Stomach smooth muscle (tissue), 2 donors: ENCODE measurements around the gene COL19A1.

Source experiments
- H3K27ac ChIP-seq: one replicate; pipeline ENCODE4 v1.7.0; 2013; ENCODE audit warnings: mild to moderate bottlenecking, low read length, inconsistent platforms
- H3K27me3 ChIP-seq, 2 donors: one replicate each; pipeline ENCODE4 v1.7.0; 2013; ENCODE audit warnings: low read length in 2 of 2; ENCODE audit not compliant: insufficient read depth in 2 of 2, control insufficient read depth in 1 of 2
- H3K36me3 ChIP-seq, 2 donors: one replicate each; pipeline ENCODE4 v1.7.0; 2013; ENCODE audit warnings: low read length in 2 of 2; ENCODE audit not compliant: control insufficient read depth in 2 of 2, insufficient read depth in 2 of 2
- H3K4me1 ChIP-seq: one replicate; pipeline ENCODE4 v1.7.0; 2013; ENCODE audit warnings: low read length; ENCODE audit not compliant: control insufficient read depth, insufficient read depth
- H3K4me3 ChIP-seq, 2 donors: one replicate each; pipeline ENCODE4 v1.7.0; 2013; ENCODE audit warnings: low read length in 2 of 2
- H3K9ac ChIP-seq, 2 donors: one replicate each; pipeline ENCODE4 v1.7.0; 2013; ENCODE audit warnings: low read length in 2 of 2, mild to moderate bottlenecking in 1 of 2
- H3K9me3 ChIP-seq, 2 donors: one replicate each; pipeline ENCODE4 v1.7.0; 2013; ENCODE audit warnings: low read length in 2 of 2; ENCODE audit not compliant: control insufficient read depth in 2 of 2
- donor health status: healthy.
- donor health status: Pancreatic carcinoma.

Gene COL19A1

DNA sequence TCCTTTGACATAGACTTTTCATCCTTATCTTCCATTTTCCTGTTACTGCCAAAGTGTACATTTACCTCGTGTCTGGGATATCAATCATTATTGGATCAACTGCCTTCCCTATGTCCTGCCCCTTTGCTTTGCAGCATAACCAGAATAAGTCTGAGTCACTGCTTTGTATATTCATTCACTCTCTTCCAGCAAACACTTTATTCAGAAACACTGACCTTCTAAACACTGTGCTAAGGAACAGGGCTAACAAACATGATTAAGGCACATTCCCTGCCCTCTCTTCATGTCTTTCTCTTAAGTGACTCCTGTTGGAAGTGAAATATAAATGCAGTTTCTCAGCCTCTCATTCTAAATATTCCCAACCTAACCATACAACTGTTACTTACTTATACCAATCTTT is 66.9 kb downstream of the COL19A1 start:
- H3K36me3 ChIP-seq = no peaks in the 10 kb centered on the region
- no peaks in the 10 kb centered on the region for H3K27me3 ChIP-seq
- H3K9me3 ChIP-seq = no peaks in the 10 kb centered on the region
- H3K27ac ChIP-seq = no peak overlapping the region
- H3K4me3 ChIP-seq = no peak overlapping the region
- no peak overlapping the region for H3K9ac ChIP-seq
- H3K4me1 ChIP-seq = no peaks in the 10 kb centered on the region

DNA sequence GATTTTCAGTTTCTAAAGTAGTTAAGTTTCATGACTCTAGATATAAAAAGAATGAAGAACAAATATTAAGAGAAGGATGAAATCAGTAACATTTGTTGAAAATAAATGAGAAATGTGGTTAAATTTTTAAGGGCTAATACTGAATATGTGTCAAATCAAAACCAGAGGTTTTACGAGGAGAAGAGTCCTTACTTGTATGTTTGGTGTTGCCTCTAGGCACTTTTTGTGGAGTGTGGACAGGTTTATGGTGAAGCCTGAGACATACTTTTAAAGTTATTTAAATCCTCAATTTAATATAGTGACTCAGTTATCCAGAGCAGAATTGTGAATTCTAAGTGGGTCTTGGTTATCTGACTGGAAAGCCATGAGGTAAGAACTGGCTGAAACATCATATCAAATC is 68.7 kb downstream of the COL19A1 start:
- no peaks in the 10 kb centered on the region for H3K36me3 ChIP-seq
- H3K9ac ChIP-seq = no peak overlapping the region
- H3K4me1 ChIP-seq = no peaks in the 10 kb centered on the region
- no peak overlapping the region for H3K27ac ChIP-seq
- H3K4me3 ChIP-seq = no peak overlapping the region
- no peaks in the 10 kb centered on the region for H3K27me3 ChIP-seq
- no peaks in the 10 kb centered on the region for H3K9me3 ChIP-seq

DNA sequence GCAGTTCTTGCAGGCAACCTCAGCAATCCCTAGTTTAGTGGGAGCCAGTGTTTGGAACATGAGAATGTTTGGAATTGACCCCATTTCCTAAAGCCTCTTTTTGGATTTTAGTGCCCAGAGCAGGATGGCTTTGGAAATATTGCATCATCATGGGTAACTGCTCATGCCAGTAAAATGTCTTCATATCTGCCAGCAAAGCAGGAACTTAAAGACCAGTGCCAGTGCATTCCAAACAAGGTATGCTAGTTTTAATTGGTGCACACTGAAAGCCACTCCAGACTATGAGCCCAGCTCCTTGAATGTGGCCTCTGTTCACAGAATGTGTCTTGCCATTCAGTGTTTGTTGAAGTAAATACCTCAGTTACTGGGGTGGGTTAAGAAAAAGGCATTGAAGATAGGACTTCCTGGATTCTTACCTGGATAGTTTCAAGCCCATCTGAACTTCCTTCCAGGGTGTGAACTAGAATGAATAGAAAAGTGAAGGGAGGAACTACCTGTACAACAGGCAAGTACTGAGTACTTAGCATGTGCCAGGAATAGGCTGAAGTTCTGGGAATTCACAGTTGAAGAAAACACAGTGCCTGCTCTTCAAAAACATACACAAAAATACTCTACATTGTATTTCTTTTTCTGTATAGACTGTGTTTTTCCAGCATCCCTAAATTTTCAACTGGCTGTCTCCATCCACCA is 70.5 kb downstream of the COL19A1 start:
- Histone ChIP-seq H3K4me1 (no peaks in the 10 kb centered on the region), H3K9me3 (no peaks in the 10 kb centered on the region), H3K36me3 (no peaks in the 10 kb centered on the region), H3K4me3 (no peak overlapping the region), H3K9ac (no peak overlapping the region), H3K27me3 (no peaks in the 10 kb centered on the region), H3K27ac (no peak overlapping the region)

DNA sequence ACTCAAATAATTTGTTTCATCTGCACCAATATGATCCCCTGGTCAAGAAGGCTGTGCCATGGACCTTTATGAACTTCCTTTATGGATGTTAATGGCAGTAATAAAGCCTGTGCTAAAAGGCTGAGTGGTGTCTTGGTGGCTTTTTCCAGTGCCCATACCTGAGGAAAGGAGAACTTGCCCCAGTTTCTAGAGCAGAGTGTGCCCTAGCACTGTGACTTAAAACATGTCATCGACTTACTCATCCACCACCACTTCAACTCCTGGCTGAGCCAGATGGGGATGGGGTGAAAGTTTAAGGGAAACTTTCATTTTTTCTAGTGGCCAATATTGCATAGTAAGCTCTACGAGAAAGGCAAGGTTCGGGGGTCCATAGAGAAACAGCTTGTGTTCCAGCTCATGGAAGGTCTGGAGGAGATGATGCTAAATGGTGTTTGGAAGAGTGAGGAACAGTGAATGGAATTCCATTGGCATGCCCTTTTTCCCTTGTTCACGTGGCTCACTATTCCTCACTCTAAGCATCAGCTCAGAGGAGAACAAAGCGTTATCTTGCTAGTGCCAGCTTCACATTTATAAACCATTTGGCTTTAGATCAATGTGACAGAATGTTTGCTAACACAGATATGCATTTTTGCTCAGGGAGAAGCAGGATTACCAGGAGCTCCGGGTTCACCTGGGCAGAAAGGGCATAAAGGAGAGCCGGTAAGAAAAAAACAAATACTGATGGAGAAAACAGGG is 71.2 kb downstream of the COL19A1 start:
- Histone ChIP-seq H3K36me3 (no peaks in the 10 kb centered on the region), H3K4me3 (no peak overlapping the region), H3K9ac (no peak overlapping the region), H3K27ac (no peak overlapping the region), H3K4me1 (no peaks in the 10 kb centered on the region), H3K27me3 (no peaks in the 10 kb centered on the region), H3K9me3 (no peaks in the 10 kb centered on the region)

DNA sequence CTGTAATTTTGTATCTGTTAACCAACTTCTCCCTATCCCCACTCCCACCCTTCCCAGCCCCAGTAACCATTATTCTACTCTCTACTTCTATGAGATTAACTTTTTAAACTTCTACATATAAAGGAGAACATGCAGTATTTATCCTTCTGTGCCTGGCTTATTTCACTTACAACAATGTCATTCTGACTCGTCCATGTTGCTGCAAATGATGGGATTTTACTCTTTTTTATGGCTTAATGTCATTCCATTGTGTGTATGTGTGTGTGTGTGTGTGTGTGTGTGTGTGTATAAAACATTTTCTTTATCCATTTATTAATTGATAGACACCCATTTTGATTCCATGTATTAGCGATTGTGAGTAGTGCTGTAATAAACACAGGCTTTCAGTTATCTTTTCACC is 76.1 kb downstream of the COL19A1 start:
- Histone ChIP-seq H3K36me3 (no peaks in the 10 kb centered on the region), H3K9me3 (no peaks in the 10 kb centered on the region), H3K27me3 (no peaks in the 10 kb centered on the region), H3K4me3 (no peak overlapping the region), H3K27ac (no peak overlapping the region), H3K9ac (no peak overlapping the region), H3K4me1 (no peaks in the 10 kb centered on the region)

DNA sequence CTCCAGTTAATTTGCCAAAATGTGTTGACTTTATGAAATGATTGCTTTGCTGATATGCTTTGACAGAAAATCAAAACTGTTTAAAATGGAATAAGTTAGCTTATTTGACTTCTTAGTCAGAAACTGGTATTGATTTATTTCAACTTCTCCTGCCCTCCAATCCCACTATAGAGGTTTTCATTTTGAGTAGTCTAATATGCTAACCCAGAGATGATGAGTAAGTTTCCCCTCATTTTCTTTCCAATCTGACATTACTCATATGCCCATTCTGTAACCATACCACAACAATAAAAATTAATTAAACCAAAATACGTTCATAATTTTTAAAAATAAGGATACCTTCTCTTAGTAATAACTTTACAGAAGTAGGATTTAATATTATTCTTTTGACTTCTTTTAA is 78.8 kb downstream of the COL19A1 start:
- H3K27me3 ChIP-seq = no peaks in the 10 kb centered on the region
- no peak overlapping the region for H3K4me3 ChIP-seq
- no peak overlapping the region for H3K9ac ChIP-seq
- no peaks in the 10 kb centered on the region for H3K36me3 ChIP-seq
- H3K27ac ChIP-seq = no peak overlapping the region
- H3K4me1 ChIP-seq = no peaks in the 10 kb centered on the region
- no peaks in the 10 kb centered on the region for H3K9me3 ChIP-seq

DNA sequence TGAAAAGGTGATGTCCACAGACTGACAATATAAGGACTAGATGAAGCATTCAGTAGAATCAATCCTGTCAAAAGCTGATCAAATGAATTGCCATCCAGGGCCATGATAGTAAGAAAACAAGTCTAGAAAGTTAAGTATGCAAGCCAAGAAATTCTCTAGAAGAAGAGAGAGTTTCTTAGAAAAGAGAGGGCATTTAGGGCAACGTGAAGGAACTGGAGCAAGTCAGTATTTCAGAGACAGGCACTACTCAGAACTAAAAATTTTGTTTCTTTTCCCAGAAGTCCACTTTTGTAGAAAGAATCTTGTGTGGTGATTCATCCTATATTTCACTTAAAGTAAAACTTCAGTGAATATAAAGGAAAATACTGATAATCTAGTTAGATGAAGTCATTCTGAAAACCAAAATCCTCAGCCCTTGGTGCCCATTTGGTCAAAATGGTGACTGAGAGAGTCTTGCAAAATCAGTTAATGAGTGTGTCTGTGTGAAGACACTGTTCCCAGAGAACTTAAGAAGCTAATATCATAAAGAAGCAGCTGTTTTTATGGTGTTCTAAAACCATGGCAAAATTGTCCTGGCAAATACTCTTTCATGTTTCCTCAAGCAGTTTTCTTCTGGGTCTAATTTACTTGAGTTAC is 82.2 kb downstream of the COL19A1 start:
- Histone ChIP-seq H3K27me3 (no peaks in the 10 kb centered on the region), H3K27ac (no peak overlapping the region), H3K36me3 (no peaks in the 10 kb centered on the region), H3K4me3 (no peak overlapping the region), H3K4me1 (no peaks in the 10 kb centered on the region), H3K9me3 (no peaks in the 10 kb centered on the region), H3K9ac (no peak overlapping the region)

DNA sequence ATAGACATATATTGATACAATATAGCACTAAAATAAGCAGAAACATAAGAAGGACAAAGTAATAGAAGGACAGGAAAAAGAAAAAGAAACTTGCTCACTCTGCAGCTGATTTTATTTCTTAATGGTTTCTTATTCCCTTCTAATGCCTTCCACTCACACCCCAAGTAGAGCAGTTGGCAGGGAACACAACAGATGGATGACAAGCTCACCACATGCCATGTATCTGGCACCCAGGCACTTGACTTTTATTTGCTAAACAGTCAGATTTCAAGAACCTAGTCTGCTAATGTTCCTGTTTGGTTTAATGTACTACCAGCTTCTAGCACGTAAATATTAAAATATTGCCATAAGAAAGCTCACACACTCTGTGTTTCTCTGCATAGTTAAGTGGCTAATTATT is 87.1 kb downstream of the COL19A1 start:
- H3K4me3 ChIP-seq = no peak overlapping the region

DNA sequence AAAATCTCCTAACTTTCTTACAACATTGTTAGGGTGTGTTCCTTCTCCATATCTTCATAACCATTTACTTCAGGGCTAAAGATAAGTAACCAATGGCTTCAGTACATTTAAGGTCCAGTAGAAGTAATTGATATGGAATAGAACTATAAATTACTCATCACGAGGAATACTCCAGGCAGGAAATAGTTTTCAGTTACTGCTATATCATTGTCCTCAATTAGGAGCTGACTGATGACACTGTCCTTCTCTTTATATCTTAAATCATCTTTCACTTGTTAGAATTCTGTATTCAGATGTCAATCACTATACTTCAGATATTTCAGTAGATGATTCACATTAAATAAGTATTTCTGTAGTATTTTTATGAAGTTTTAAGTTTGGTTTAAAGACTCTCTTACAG is 88.4 kb downstream of the COL19A1 start:
- Histone ChIP-seq H3K9me3 (no peaks in the 10 kb centered on the region), H3K36me3 (no peaks in the 10 kb centered on the region), H3K27me3 (no peaks in the 10 kb centered on the region), H3K4me1 (no peaks in the 10 kb centered on the region), H3K4me3 (no peak overlapping the region), H3K9ac (no peak overlapping the region), H3K27ac (no peak overlapping the region)

More for the DNA sequence above, 87.1 kb downstream of the COL19A1 start:
- Histone ChIP-seq H3K36me3 (no peaks in the 10 kb centered on the region), H3K4me1 (no peaks in the 10 kb centered on the region), H3K9me3 (no peaks in the 10 kb centered on the region), H3K9ac (no peak overlapping the region), H3K27me3 (no peaks in the 10 kb centered on the region), H3K27ac (no peak overlapping the region)

DNA sequence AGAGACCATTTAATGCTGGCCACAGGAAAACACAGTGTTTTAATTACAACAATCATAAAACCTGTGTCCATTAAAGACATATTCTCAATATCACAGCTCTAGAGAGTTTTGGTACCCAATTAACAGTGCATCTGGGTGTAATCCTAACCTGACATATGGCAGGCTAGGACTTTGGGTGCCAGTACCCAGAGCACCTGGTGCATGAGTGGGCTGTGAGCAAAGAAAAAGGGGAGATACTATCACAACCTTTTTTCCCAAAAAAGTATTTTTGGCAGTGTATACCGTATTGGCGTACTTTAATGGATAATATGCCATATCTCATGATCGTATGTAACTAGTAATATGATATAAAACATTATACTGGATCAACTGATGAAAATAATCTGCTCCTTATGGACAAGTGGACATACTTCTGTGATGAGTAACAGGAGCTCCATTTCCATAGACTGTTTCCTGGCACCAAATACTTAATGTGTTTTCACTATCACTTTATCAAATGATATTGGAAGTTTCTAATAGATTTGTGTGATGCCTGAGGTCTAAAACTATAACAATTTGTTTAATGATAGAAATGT is 91.7 kb downstream of the COL19A1 start:
- no peak overlapping the region for H3K9ac ChIP-seq
- no peaks in the 10 kb centered on the region for H3K4me1 ChIP-seq
- no peaks in the 10 kb centered on the region for H3K36me3 ChIP-seq
- H3K27me3 ChIP-seq = no peaks in the 10 kb centered on the region
- H3K4me3 ChIP-seq = no peak overlapping the region
- no peak overlapping the region for H3K27ac ChIP-seq
- no peaks in the 10 kb centered on the region for H3K9me3 ChIP-seq
